GM21447 (cell line): ENCODE data around the gene TNMD.

Experiments
- ATAC-seq: cut with Tn5 transposase; IDR thresholded peaks from one replicate; pipeline ENCODE4 v1.9.1; 2021; ENCODE audit not compliant: unreplicated experiment

The TNMD gene

DNA sequence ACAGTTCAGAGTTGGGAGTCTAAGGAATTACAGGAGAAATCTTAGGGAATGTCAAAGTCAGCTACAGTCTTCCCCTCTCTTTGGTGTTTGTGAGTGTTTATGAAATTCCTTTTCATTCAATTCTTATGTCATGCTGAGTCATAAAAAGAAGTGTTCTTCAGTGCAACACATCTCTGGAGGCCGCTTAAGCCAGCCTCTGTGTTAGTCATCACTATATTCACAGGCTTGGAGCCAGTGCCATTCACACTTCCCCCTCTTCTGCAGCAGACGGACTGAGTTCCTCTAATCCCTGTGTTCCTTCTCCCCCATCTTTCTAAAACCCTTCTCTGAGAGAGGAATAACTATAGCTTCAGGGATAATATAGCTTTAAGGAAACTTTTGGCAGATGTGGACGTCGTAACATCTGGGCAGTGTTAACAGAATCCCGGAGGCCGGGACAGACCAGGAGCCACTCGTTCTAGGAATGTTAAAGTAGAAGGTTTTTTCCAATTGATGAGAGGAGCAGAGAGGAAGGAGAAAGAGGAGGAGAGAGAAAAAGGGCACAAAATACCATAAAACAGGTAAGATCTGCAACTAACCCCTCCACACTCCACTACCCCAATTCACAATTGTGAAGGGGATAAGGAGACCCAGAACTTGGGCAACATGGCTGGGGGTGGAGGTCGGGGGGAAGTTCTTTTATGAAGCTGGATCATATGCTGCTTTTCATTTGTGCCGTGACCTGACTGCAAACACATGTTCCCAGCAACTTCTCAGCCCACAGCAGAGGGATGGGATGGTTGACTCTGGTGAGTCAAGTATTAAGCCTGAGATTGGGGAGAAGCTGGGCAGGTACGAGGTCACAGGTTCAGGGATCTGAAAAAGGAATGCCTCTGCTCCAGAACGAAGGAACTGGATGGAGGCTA, 59.5 kb downstream of the TNMD start, which contains the start of gene SRPX2:
SRPX2 (plus strand) TSS at position 244 of the 905 bp plus-strand sequence. CDS start 2,124 bp downstream, outside the sequence.
- ATAC-seq: no peak

DNA sequence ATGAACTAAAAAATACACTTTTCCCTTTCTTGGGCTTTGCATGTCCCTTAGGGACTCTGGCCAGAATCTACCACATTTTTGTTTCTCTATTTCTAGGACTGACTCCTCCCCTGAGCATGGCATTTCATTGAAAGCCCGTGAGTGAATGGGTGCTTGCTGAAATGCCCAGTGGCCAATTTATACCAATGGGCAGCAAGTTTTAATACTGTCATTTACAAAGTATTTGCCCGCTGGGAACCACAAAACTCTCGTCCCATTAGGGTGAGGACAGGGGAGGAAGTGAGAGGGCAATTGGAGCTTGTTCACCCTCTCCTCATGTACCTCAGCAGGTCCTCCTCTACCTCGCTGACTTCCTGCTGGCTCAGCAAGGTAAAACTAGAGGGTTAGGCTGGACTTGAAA, 60.4 kb downstream of the TNMD start:
- no peak for ATAC-seq

DNA sequence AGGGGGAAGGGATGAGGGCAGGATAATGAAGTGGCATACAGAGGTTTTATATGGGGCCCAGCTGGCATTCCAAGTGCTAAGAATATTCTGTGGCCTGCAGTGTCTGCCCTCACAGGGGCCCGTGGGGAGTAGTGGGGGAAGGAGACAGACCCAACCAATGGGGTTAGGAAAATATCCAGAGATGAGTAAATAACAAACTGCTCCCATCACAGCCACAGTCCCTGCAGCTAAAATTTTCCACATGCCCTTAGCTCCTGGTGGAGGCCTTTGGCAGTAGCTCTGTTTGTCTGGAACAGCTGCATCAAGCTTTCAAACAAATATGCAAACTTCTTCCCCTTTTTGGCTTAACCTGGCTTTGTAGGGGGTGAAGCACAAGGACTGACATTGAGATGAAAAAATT, 62.4 kb downstream of the TNMD start:
- ATAC-seq: no peak

DNA sequence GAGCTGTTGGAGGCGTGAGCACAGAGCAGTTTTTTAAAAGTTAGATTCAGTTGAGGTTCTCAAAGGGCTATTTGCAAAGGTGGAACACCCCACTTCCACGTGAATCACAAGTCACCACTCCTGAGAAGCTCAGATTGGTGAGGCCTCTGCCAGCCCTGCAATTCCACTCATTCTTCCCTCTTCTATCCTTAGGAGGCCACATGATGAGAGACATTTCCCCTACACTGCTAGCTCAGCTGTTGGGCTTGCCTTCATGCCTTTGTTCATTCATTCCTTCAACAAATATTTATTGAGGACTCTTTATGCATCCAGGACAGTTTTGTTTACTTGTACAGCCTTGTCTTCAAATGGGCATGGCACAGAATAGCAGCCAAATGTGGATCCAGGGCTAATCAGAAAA, 63.0 kb downstream of the TNMD start:
- no peak for ATAC-seq

DNA sequence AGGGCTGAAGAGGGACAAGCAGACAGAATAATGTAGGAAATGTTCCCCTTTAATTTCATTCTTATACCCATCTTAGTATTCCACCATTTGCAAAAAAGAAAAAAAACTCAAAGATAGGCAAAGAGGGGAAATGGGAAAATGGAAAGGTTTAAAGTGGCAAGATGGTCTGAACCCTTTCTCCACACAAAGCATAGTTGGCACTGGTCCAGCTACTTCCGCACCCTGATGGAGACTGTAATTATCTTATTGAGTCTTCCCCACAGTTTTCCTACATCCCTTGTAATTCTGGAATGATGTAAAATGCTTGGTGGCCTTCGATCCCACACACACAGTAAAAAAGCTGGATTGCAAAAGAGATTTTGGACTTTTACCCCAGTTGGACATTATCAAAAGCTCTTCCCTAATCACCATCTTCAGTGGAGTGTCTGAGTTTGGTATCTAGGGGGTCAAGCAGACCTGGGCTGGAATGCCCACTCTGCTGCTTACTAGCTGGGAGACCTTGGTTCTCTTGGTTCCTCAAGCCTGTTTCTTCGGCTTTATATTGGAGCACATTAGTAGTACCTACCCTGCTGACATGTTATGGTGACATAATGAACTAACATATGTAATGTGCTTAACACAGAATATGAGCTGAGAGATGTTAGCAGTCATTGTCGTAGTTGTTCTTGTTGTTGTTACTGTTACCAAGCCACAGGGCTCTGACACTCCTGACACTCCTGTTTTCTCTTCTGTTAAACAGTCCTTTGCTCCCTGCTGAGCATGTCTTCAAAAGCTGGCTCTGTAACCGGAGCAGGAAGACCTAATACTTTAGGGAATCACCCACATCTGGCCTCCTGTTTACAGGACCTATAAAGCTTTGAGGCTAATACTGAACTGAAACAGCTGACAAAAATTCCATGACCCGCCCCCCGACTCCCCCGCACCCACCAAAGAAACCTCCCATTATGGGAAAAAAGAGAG, 64.0 kb downstream of the TNMD start:
- no peak for ATAC-seq
